ENCODE results near the gene GZMA.
A peak's percentile ranks its signal among the peaks of the same experiment; 100 is the strongest.
"Not testable (repeated sequence)": the region's sequence is repeated elsewhere in the genome, so short reads cannot be mapped to it uniquely, and the experiment has no call there.

Gene GZMA

GRCh38 chr5:55096861-55097260, 5.6 kb upstream of the GZMA start:
- DNase-seq (ENCODE audit: low read depth) = no peak
- no peak for TF ChIP-seq CTCF (conservative IDR thresholded peaks at IDR 0.05; ENCODE audit: low read length)
- H3K4me3 ChIP-seq (ENCODE audit: low read length) = no peak overlapping the region

GRCh38 chr5:55101148-55101547, 1.3 kb upstream of the GZMA start:
- not testable (repeated sequence) for DNase-seq (ENCODE audit: low read depth); H3K4me3 ChIP-seq (ENCODE audit: low read length)

GRCh38 chr5:55101556-55102276, 730 bp upstream of the GZMA start:
- no peak for TF ChIP-seq CTCF (conservative IDR thresholded peaks at IDR 0.05; ENCODE audit: low read length)
- no peak overlapping the region for H3K4me3 ChIP-seq (ENCODE audit: low read length)
- no peak for DNase-seq (ENCODE audit: low read depth)

- TF ChIP-seq CTCF (conservative IDR thresholded peaks at IDR 0.05; ENCODE audit: low read length) = no peak
- DNase-seq (ENCODE audit: low read depth) = peak; percentile 51
- no peak overlapping the region for H3K4me3 ChIP-seq (ENCODE audit: low read length)
These were observed 1.8 kb downstream of the GZMA start for GRCh38 chr5:55104036-55104772.

GRCh38 chr5:55104946-55105701, 2.7 kb downstream of the GZMA start:
- no peak for TF ChIP-seq CTCF (conservative IDR thresholded peaks at IDR 0.05; ENCODE audit: low read length)
- no peak overlapping the region for H3K4me3 ChIP-seq (ENCODE audit: low read length)
- DNase-seq (ENCODE audit: low read depth) = no peak

- not testable (repeated sequence) for DNase-seq (ENCODE audit: low read depth); H3K4me3 ChIP-seq (ENCODE audit: low read length)
These were observed 3.5 kb downstream of the GZMA start for GRCh38 chr5:55105976-55106375.

- no peak for TF ChIP-seq CTCF (conservative IDR thresholded peaks at IDR 0.05; ENCODE audit: low read length)
- no peak for DNase-seq (ENCODE audit: low read depth)
- no peak overlapping the region for H3K4me3 ChIP-seq (ENCODE audit: low read length)
These were observed 6.2 kb downstream of the GZMA start for GRCh38 chr5:55108661-55109060.

GRCh38 chr5:55110217-55110616, 7.8 kb downstream of the GZMA start:
- H3K4me3 ChIP-seq (ENCODE audit: low read length) = no peak overlapping the region
- no peak for DNase-seq (ENCODE audit: low read depth)
- TF ChIP-seq CTCF (conservative IDR thresholded peaks at IDR 0.05; ENCODE audit: low read length) = no peak

Data from AG10803 (cell line).